GM21360 (cell line): ENCODE results near the gene GAA.
"Not testable (repeated sequence)": the region's sequence is repeated elsewhere in the genome, so short reads cannot be mapped to it uniquely, and the experiment has no call there.

ENCODE experiments used
- ATAC-seq: cut with Tn5 transposase; IDR thresholded peaks from one replicate; pipeline ENCODE4 v1.9.1; 2021; ENCODE audit warnings: mild to moderate bottlenecking, moderate library complexity; ENCODE audit not compliant: unreplicated experiment

Gene GAA

GRCh38 chr17:80082403-80083135, 18.8 kb upstream of the GAA start:
- no peak for ATAC-seq

GRCh38 chr17:80083136-80083661, 18.2 kb upstream of the GAA start:
- no peak for ATAC-seq

- no peak for ATAC-seq
Observed at GRCh38 chr17:80084773-80085172, 16.6 kb upstream of the GAA start.

DNA sequence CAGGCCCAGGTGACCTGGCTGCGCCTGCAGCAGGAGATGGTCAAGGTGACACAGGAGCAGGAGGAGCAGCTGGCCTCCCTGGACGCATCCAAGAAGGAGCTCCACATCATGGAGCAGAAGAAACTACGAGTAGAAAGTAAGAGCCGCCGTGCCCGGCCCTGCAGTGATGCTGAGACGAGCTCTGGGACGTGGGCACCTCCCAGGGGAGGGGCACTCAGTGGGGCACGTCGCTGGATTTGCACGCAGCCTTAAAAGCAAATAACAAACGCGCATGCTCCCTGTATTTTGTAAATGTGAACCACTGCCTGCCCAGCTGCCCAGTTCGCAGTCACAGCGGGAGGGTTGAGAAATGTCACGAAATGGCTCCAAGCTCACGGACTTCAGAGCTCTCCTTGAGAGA, 15.3 kb upstream of the GAA start:
- no peak for ATAC-seq

GRCh38 chr17:80086616-80087015, 14.8 kb upstream of the GAA start:
- ATAC-seq = no peak

GRCh38 chr17:80087346-80088265, 13.8 kb upstream of the GAA start:
- ATAC-seq = no peak

- ATAC-seq = no peak
Observed at GRCh38 chr17:80089762-80090161, 11.6 kb upstream of the GAA start.

- not testable (repeated sequence) for ATAC-seq
Observed at GRCh38 chr17:80090164-80090563, 11.2 kb upstream of the GAA start.

DNA sequence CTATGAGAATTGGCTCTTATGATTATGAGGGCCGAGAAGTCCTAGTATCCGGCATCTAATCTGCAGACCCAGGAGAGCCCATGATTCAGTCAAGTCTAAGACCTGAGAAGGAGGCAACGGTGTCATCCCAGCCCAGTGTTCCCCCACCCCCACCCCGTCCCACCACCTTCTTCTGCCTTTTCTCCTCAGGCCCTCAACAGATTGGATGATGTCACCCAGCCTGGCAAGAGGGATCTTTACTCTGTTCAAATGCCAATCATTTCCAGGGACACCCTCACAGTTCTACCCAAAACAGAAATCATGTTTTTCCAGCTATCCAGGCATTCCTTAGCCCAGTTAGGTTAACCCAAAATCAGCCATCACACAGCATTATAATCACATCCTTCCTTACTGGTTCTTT, 10.0 kb upstream of the GAA start:
- no peak for ATAC-seq

DNA sequence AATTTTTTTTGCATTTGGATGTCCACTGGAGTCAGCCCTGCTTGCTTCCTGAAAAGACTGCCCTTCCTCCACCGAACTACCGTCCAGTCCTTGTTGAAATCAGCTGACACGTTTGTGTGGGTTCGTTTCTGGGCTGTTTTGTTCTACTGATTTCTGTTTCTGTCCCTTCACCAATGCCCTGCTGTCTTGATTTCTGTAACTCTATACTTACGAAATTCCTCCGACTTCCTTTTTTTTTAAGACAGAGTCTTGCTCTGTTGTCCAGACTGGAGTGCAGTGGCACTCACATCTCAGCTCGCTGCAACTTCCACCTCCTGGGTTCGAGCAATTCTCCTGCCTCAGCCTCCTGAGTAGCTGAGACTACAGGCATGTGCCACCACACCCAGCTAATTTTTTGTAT, 8.4 kb upstream of the GAA start:
- ATAC-seq = no peak

GRCh38 chr17:80095038-80095843, 6.1 kb upstream of the GAA start:
- ATAC-seq = no peak

- ATAC-seq = no peak
Observed at GRCh38 chr17:80095844-80096475, 5.4 kb upstream of the GAA start.

- ATAC-seq = no peak
Observed at GRCh38 chr17:80096561-80097021, 4.8 kb upstream of the GAA start.

GRCh38 chr17:80097127-80097621, 4.2 kb upstream of the GAA start:
- ATAC-seq = no peak

GRCh38 chr17:80097844-80098691, 3.3 kb upstream of the GAA start:
- ATAC-seq = no peak

- no peak for ATAC-seq
Observed at GRCh38 chr17:80099291-80100034, 1.9 kb upstream of the GAA start.

DNA sequence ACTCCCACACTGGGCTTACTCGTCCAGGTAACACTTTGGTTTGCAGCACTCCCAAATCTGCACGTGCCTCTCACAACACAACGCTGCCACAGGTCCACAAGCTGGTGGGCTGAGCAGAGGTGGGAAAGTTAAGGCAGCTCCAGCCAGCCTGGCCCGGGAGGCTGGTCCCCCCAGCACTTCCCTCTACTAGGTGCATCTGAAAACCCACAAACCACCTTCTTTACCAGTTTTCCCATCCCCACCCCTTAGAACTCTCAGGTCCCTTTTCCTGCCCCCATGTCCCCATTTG, 1.4 kb upstream of the GAA start:
- ATAC-seq = no peak

DNA sequence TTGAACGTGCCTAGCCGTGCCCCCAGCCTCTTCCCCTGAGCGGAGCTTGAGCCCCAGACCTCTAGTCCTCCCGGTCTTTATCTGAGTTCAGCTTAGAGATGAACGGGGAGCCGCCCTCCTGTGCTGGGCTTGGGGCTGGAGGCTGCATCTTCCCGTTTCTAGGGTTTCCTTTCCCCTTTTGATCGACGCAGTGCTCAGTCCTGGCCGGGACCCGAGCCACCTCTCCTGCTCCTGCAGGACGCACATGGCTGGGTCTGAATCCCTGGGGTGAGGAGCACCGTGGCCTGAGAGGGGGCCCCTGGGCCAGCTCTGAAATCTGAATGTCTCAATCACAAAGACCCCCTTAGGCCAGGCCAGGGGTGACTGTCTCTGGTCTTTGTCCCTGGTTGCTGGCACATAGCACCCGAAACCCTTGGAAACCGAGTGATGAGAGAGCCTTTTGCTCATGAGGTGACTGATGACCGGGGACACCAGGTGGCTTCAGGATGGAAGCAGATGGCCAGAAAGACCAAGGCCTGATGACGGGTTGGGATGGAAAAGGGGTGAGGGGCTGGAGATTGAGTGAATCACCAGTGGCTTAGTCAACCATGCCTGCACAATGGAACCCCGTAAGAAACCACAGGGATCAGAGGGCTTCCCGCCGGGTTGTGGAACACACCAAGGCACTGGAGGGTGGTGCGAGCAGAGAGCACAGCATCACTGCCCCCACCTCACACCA, 724 bp downstream of the GAA start:
- peak; percentile 4 for ATAC-seq
